Gastrocnemius medialis (tissue), 4 donors: ENCODE measurements around the gene TMEM8B. TPM values are rescaled to one million over a fixed set of nuclear protein-coding genes. Genes with fewer than 3 reads are reported as not detected.

Experiments
- ATAC-seq, 2 donors: fragments of 150-250 bp; one replicate each; pipeline ENCODE4 v1.9.1; 2016
- DNase-seq, 2 donors: peaks; one replicate each; pipeline ENCODE4 v3.0.0-alpha.2; 2019
- H3K27ac ChIP-seq, 4 donors: fragments of 200-600 bp; sonication (generic); 1 replicate in 1 of 4; 2 replicates in 3 of 4; pipeline ENCODE4 v1.5.1; 2016 to 2018; ENCODE audit warnings: mild to moderate bottlenecking in 2 of 4, moderate library complexity in 1 of 4
- H3K27me3 ChIP-seq, 3 donors: fragments of 200-600 bp; sonication (generic) in 2 of 3; 1 replicate in 1 of 3; 2 replicates in 2 of 3; pipeline versions ENCODE4 v1.5.1 to v1.6.0; 2016 to 2019; ENCODE audit warnings: mild to moderate bottlenecking in 1 of 3, moderate library complexity in 1 of 3
- H3K36me3 ChIP-seq, 2 donors: fragments of 200-600 bp; sonication (generic) in 1 of 2; one replicate each; pipeline ENCODE4 v1.5.1; 2017 to 2018
- H3K4me1 ChIP-seq, 2 donors: fragments of 200-600 bp; sonication (generic) in 1 of 2; one replicate each; pipeline ENCODE4 v1.5.1; 2016 to 2017; ENCODE audit warnings: mild to moderate bottlenecking in 2 of 2
- H3K4me3 ChIP-seq, 4 donors: fragments of 200-600 bp; sonication (generic) in 3 of 4; 1 replicate in 1 of 4; 2 replicates in 3 of 4; pipeline ENCODE4 v1.5.1; 2016 to 2019; ENCODE audit warnings: mild to moderate bottlenecking in 2 of 4
- H3K9me3 ChIP-seq, 3 donors: fragments of 200-600 bp; sonication (generic) in 2 of 3; 1 replicate in 1 of 3; 2 replicates in 2 of 3; pipeline ENCODE4 v1.5.1; 2016 to 2019
- POLR2A ChIP-seq, 2 donors: fragments of 450-650 bp; IDR thresholded peaks; one replicate each; pipeline ENCODE4 v1.6.1; 2017; ENCODE audit warnings: antibody characterized with exemption in 2 of 2, mild to moderate bottlenecking in 2 of 2, moderate library complexity in 2 of 2
- in situ Hi-C, 4 donors: fragments of 200-750 bp; cut with MboI; loops; one replicate each; pipeline versions ENCODE4 v1.15.0 to v1.8.0; 2017; ENCODE audit warnings: low sequenced_read_pairs in 4 of 4
- intact Hi-C: fragments of 100-400 bp; cut with DNase I; formaldehyde crosslinking; loops from one replicate; pipeline ENCODE4 v1.15.1; 2023; ENCODE audit warnings: low total_unique reads
- total RNA-seq, 4 donors: library from RNA; depleted of rRNA; stranded (reverse); fragments of >200 nt; gene quantifications; one replicate each; pipeline versions ENCODE4 v1.1.0 to v1.2.3, GENCODE V29; 2016
- TF ChIP-seq, protein P1 (sequence below), 5 experiments: fragments of 450-650 bp in 3 of 5; fragments of 200-600 bp in 2 of 5; sonication (generic) in 2 of 5; IDR thresholded peaks in 4 of 5; conservative IDR thresholded peaks in 1 of 5; 1 replicate in 4 of 5; 2 replicates in 1 of 5; pipeline ENCODE4 v1.5.1; 2016 to 2019; ENCODE audit warnings: antibody characterized with exemption in 5 of 5, mild to moderate bottlenecking in 3 of 5, moderate library complexity in 3 of 5

Gene TMEM8B
- total RNA-seq, 4 donors from 2014 or later: 1.9 to 6.4 (median 6.1) TPM

GRCh38 chr9:35899021-35899420 lies 70.0 kb downstream of the TMEM8B start:
- H3K36me3 ChIP-seq: no peaks in the 10 kb centered on the region
- no peak overlapping the region for H3K4me3 ChIP-seq
- intact Hi-C loops: no loop called here
- H3K4me1 ChIP-seq: peaks cover 10% of the 10 kb centered on the region in 2 donors
- H3K27me3 ChIP-seq: no peaks in the 10 kb centered on the region
- no peaks in the 10 kb centered on the region for H3K9me3 ChIP-seq
- H3K27ac ChIP-seq: no peak overlapping the region
- no peak for ATAC-seq
- no peak for DNase-seq
- in situ Hi-C loops: no loop called here
- TF ChIP-seq POLR2A (IDR thresholded peaks at IDR 0.05): no peak
- TF ChIP-seq, protein P1, sequence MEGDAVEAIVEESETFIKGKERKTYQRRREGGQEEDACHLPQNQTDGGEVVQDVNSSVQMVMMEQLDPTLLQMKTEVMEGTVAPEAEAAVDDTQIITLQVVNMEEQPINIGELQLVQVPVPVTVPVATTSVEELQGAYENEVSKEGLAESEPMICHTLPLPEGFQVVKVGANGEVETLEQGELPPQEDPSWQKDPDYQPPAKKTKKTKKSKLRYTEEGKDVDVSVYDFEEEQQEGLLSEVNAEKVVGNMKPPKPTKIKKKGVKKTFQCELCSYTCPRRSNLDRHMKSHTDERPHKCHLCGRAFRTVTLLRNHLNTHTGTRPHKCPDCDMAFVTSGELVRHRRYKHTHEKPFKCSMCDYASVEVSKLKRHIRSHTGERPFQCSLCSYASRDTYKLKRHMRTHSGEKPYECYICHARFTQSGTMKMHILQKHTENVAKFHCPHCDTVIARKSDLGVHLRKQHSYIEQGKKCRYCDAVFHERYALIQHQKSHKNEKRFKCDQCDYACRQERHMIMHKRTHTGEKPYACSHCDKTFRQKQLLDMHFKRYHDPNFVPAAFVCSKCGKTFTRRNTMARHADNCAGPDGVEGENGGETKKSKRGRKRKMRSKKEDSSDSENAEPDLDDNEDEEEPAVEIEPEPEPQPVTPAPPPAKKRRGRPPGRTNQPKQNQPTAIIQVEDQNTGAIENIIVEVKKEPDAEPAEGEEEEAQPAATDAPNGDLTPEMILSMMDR (IDR thresholded peaks at IDR 0.05 in 4 of 5, conservative IDR thresholded peaks at IDR 0.05 in 1 of 5): no peak

DNA sequence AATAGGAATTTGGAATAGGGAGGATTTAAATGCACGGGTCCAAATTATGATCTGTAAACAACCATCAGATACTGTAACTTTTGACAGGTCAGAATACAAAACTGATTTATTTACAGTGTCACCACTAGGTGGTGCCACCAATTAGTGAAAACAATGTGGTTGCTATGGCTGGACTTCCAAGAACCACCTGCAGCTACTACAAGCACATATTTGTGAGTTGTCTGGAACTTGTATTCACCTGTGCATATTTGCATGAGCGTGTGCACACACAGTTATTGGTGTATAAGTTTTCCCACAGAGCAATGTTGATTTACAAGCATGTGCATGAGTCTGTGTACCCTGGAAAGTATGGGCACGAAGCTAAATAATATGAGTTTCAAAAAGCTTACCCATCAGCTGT lies 74.0 kb downstream of the TMEM8B start:
- no peak for TF ChIP-seq POLR2A (IDR thresholded peaks at IDR 0.05)
- TF ChIP-seq, protein P1 (IDR thresholded peaks at IDR 0.05 in 4 of 5, conservative IDR thresholded peaks at IDR 0.05 in 1 of 5): peak; percentile 57 to 76 (median 67)
- no peaks in the 10 kb centered on the region for H3K9me3 ChIP-seq
- ATAC-seq (no peak), DNase-seq (no peak)
- no peak overlapping the region for H3K27ac ChIP-seq
- H3K4me3 ChIP-seq: no peak overlapping the region
- in situ Hi-C loops: loop anchor here (5.0 to 10.0 kb wide), 3 partner anchors 44 to 122 kb away; partner anchors contain the start of gene OR2S2 (in 1 of the 4)
- no peaks in the 10 kb centered on the region for H3K36me3 ChIP-seq
- intact Hi-C loops: loop anchor here (1.0 to 5.0 kb wide), 2 partner anchors 42 to 119 kb away; no protein-coding TSS in a partner anchor
- peaks cover 28 to 41% of the 10 kb centered on the region in 2 donors for H3K4me1 ChIP-seq
- H3K27me3 ChIP-seq: no peaks in the 10 kb centered on the region

DNA sequence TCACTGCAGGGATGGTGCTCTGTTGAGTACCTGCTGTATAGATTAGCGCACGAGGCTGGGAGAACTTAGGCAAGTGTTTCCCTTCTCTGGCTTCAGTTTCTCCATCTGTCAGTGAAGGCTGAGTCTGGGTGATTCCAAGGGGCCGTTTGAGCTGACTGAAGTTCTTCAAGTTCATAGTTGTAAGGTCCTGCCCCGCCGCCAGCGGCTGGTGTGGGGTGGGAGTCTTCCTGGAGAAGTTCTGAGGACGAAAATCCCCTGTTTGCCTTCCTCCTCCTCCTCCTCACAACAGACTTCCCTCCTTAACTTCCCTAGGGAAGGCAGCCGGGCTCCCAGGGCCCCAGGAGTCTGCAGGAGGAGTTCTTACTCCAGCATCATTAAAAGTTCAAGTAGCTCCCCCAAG lies 75.3 kb downstream of the TMEM8B start:
- Histone ChIP-seq H3K36me3 (no peaks in the 10 kb centered on the region), H3K9me3 (no peaks in the 10 kb centered on the region), H3K4me1 (peaks cover 37 to 52% of the 10 kb centered on the region in 2 donors), H3K27me3 (no peaks in the 10 kb centered on the region), H3K4me3 (no peak overlapping the region), H3K27ac (peak overlapping the region; percentile 80 to 87 (median 84))
- in situ Hi-C loops (loop anchor here (5.0 to 10.0 kb wide), 3 partner anchors 43 to 120 kb away; partner anchors contain the start of gene OR2S2 (in 1 of the 4)), intact Hi-C loops (loop anchor here (5.0 kb wide), 1 partner anchor 118 kb away; no protein-coding TSS in a partner anchor)
- TF ChIP-seq, protein P1 (IDR thresholded peaks at IDR 0.05 in 4 of 5, conservative IDR thresholded peaks at IDR 0.05 in 1 of 5): no peak
- TF ChIP-seq POLR2A (IDR thresholded peaks at IDR 0.05): no peak
- no peak for DNase-seq
- ATAC-seq: no peak

GRCh38 chr9:35905051-35905781 lies 76.2 kb downstream of the TMEM8B start:
- ATAC-seq: no peak
- no peaks in the 10 kb centered on the region for H3K9me3 ChIP-seq
- no peak for TF ChIP-seq POLR2A (IDR thresholded peaks at IDR 0.05)
- TF ChIP-seq, protein P1 (IDR thresholded peaks at IDR 0.05 in 4 of 5, conservative IDR thresholded peaks at IDR 0.05 in 1 of 5): no peak
- peak overlapping the region; percentile 80 to 87 (median 84) for H3K27ac ChIP-seq
- H3K36me3 ChIP-seq: no peaks in the 10 kb centered on the region
- no peaks in the 10 kb centered on the region for H3K27me3 ChIP-seq
- in situ Hi-C loops: loop anchor here in 1 of 4 donors (10.0 kb wide), 1 partner anchor 120 kb away; no protein-coding TSS in a partner anchor
- DNase-seq: no peak
- H3K4me3 ChIP-seq: no peak overlapping the region
- intact Hi-C loops: no loop called here
- peaks cover 43 to 56% of the 10 kb centered on the region in 2 donors for H3K4me1 ChIP-seq
